GM18907 (cell line): Measurements from ENCODE around the gene MTFR1L.

Experiments used
- ATAC-seq: cut with Tn5 transposase; IDR thresholded peaks from one replicate; pipeline ENCODE4 v1.9.1; 2021; ENCODE audit warnings: mild to moderate bottlenecking, moderate library complexity; ENCODE audit not compliant: unreplicated experiment

MTFR1L gene

DNA sequence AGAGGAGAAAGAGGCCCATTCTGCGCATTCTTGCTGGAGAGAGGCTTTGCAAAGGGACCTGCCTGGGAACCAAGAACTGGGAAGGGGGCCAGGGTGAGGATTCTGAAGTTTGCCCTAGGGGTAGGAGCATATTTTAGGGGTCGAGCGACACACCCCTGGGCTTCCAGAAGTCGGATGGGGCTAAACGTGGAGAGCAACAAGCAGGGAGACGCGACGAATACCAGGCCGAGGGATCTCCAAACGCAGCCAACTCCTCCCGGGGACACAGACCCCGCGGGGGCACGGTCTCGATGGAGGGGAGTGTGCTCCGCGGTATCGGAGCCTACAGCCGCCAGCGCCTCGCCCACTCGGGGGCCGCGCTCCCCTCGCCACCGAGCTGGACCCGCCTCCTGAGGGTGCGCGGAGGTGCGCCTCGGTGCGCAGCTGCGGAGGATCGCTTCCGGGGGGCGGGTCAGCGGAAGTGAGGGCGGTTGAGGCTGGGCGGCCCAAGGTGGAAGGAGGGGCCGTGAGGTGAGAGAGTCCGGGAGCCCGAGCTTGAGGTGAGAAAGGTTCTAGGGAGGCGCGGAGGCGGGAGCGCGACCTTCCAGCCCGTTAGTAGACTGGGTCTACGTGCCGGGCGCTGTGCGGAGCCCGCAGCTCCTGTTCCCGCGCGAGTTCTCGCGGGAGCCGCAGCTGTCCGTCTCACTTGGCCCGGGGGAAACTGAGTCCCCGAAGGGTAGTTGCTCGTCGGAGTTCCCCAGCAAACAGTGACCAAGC, at the start of gene MTFR1L:
Gene MTFR1L, plus strand, starts transcription at position 464 of the 756 bp plus-strand sequence. CDS start 3,151 bp downstream, outside the sequence.
- ATAC-seq: peak; percentile 85

GRCh38 chr1:25770541-25771220, 49.1 kb upstream of the MTFR1L start:
- ATAC-seq: no peak

- no peak for ATAC-seq
These were observed 48.3 kb upstream of the MTFR1L start for GRCh38 chr1:25771221-25772114.

DNA sequence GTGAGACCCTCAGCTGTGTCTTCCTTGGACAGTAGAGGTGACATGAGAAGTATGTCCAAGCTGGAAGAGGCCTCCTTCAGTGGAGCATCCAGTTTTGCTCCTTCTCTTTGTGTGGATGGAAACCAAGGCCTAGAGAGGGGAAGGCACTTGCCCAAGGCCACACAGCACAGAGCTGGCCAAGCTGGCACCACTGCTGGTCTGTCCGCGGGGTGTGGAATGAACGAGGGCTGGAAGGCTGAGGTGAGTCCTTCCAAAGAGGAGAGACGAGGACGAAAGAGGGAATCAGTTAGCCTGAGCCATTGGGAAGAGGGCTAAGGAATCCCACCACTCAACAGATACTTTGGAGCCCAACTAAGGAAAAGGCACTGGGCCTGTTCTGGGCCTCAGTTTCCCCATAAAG, 47.6 kb upstream of the MTFR1L start:
- no peak for ATAC-seq

DNA sequence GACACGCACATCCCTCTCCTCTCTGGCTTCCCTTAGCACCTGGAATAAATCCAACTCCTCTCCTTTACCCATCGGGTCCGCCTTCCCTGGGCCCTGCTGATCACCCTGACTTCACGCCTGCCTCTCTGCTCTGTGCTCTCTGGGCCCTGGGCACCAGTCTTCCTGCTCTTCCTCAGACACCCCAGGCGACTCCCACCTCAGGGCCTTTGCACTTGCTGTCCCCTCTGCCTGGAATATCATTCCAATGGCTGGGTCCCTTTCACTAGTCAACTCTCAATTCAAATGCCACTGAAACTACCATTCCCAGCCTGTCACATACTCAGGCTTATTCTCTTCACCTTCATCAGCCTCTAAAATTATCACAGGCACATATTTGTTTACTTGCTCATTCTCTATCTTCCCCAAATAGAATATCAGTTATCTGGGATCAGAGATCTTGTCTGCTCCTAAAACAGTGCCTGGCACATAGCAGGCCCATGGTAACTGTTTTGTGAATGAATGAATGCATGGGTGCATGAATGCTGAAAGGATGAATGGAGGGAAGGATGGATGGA, 47.0 kb upstream of the MTFR1L start:
- ATAC-seq: no peak

GRCh38 chr1:25773441-25774125, 46.2 kb upstream of the MTFR1L start:
- ATAC-seq: no peak

DNA sequence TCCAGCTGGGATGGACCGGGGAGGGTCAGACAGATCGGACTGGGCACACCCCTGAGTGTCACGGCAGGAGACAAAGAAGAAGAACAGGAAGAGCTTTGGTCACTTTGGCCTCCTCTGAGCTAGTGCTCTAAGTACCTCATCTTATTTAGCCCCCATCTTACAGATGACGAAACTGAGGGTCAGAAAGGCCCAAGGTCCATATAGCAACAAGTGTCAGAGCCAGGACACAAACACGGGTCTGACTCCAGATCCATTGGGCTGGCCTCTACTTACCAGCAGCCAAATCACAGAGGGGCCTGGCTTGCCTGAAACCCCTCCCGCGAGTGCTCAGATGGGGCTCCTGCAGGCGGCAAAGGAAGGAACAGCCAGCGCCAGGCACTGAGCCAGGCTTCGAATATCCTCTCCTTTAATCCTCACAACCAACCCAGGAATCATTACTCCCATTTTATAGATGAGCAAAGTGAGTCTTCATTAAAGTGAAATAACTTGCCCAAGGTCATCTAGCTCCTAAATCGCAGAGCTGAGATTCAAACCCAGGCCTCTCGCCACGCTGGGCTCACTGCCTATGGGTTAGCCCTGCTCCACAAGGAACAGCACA, 45.4 kb upstream of the MTFR1L start:
- no peak for ATAC-seq

DNA sequence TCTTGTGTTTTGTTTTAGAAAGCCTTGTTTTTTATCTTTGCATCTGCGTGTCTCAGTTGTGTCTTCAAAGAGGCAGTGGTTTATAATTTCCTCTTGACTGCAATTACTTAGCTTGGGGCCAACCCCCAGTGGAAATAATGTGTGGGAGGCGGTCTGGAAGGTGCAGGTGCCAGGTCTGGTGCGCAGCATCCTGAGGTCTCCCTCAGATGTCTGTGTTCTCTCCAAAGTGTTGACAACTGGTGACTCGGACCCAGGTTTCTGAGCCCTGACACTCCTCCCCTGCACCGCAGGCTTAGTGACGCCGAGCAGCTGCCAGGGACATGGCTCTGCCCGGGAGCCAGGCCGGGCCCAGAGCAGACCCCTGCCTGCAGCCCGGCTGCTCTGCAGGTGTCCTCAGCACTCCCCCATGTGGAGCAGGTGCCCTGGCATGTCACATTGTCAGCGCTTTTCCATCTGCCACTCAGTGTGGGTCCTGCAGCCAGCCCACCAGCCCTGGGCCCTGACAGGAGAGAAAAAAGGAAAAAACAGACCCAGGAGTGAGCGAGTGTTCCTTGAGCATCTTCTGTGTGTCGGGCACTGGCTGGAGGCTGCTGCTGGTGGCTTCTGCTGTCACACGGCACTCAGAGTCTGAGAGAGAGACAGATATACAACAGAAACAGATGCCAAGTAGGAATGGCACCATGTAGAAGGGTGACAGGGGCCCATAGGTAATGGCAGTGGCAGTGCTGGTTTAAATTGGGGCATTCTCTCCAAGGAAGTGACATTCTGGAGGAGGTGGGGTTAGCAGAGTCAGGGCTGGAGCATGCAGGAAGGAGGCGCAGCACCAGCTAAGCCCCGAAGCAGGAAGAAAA, 44.6 kb upstream of the MTFR1L start:
- no peak for ATAC-seq

- no peak for ATAC-seq
These were observed 40.4 kb upstream of the MTFR1L start for GRCh38 chr1:25779388-25779787.

GRCh38 chr1:25779894-25780293, 39.9 kb upstream of the MTFR1L start:
- no peak for ATAC-seq

GRCh38 chr1:25780318-25781129, 39.2 kb upstream of the MTFR1L start:
- ATAC-seq: no peak

GRCh38 chr1:25781130-25781433, 38.7 kb upstream of the MTFR1L start:
- no peak for ATAC-seq

GRCh38 chr1:25782608-25783201, 37.0 kb upstream of the MTFR1L start:
- ATAC-seq: no peak

GRCh38 chr1:25784575-25785051, 35.1 kb upstream of the MTFR1L start:
- no peak for ATAC-seq

DNA sequence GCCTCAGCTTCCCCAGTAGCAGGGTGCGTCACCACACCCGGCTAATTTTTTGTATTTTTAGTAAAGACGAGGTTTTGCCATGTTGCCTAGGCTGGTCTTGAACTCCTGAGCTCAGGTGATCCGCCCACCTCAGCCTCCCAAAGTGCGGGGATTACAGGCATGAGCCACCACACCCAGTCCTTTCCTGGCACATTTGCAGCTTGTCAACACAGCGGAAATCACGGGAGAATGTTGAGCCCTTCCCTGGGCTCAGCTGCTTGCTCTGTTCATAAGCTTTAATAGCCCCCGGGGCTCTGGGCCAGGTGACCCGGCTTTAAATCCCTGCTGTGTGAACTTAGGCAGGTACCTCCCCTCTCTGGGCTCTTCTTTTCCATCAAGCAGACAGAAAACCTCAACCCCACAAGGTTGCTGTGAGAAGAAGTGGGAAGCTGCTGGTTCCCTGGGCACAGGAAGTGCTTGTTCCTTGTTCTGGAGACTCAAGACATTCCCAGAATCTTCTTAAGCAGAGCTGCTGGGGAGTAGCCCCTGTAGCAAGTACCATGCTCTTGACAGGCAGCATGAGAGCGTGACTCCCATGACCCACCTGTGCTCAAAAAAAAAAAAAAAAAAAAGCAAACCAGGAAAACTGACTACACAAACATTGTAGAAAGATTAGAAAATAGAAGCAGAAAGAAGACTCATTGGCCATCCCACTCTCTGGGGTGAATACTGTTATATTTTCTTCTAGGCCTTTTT, 34.3 kb upstream of the MTFR1L start:
- ATAC-seq: no peak

- no peak for ATAC-seq
These were observed 32.6 kb upstream of the MTFR1L start for GRCh38 chr1:25786887-25787759.
